Endodermal cell (in vitro differentiated cells): ENCODE data around the gene SLC4A7. TPM values are rescaled to one million over a fixed set of nuclear protein-coding genes. Genes with fewer than 3 reads are reported as not detected.

Experiments used
- DNase-seq: peaks from one replicate; pipeline ENCODE4 v3.0.0-alpha.2; 2017
- H3K27ac ChIP-seq: 2 replicates; pipeline ENCODE4 v1.5.1; 2013; ENCODE audit warnings: mild to moderate bottlenecking, low read depth, low read length, moderate library complexity
- H3K27me3 ChIP-seq: 2 replicates; pipeline ENCODE4 v1.6.1; 2013; ENCODE audit warnings: mild to moderate bottlenecking, low read length, moderate library complexity; ENCODE audit not compliant: insufficient read depth, control insufficient read depth, poor library complexity, severe bottlenecking
- H3K36me3 ChIP-seq: 2 replicates; pipeline ENCODE4 v1.7.0; 2013; ENCODE audit warnings: mild to moderate bottlenecking, low read length, moderate library complexity; ENCODE audit not compliant: control insufficient read depth, insufficient read depth
- H3K4me1 ChIP-seq: one replicate; pipeline ENCODE4 v1.7.0; 2013; ENCODE audit warnings: low read length; ENCODE audit not compliant: control insufficient read depth, insufficient read depth
- H3K4me3 ChIP-seq: 2 replicates; pipeline ENCODE4 v1.5.1; 2013; ENCODE audit warnings: mild to moderate bottlenecking, low read length, moderate library complexity
- H3K9ac ChIP-seq: 2 replicates; pipeline ENCODE4 v1.6.1; 2013; ENCODE audit warnings: mild to moderate bottlenecking, low read length, moderate library complexity; ENCODE audit not compliant: poor library complexity, severe bottlenecking; ENCODE audit errors: extremely low read depth
- H3K9me3 ChIP-seq: 2 replicates; pipeline ENCODE4 v1.6.1; 2013; ENCODE audit warnings: mild to moderate bottlenecking, low read length, moderate library complexity; ENCODE audit not compliant: control insufficient read depth
- H3K27ac Mint-ChIP-seq: 2 replicates; pipeline ENCODE4 v1.8.0; 2020; ENCODE audit warnings: mixed read lengths
- H3K27me3 Mint-ChIP-seq: 2 replicates; pipeline ENCODE4 v1.8.0; 2021; ENCODE audit warnings: mild to moderate bottlenecking, mixed read lengths; ENCODE audit not compliant: insufficient read depth
- H3K36me3 Mint-ChIP-seq: 2 replicates; pipeline ENCODE4 v1.8.0; 2020; ENCODE audit warnings: low read depth, mixed read lengths
- H3K4me1 Mint-ChIP-seq: 2 replicates; pipeline ENCODE4 v1.8.0; 2020; ENCODE audit warnings: mixed read lengths
- H3K4me3 Mint-ChIP-seq: 2 replicates; pipeline ENCODE4 v1.8.0; 2020; ENCODE audit warnings: mild to moderate bottlenecking, moderate library complexity, mixed read lengths
- H3K9me3 Mint-ChIP-seq: 2 replicates; pipeline ENCODE4 v1.8.0; 2020; ENCODE audit warnings: mild to moderate bottlenecking, mixed read lengths
- WGBS, 2 experiments: methylation state at CpG; one replicate each; pipeline versions ENCODE4 v1.1.5 to v1.1.7; 2013; ENCODE audit warnings: missing lambda C conversion rate in 2 of 2, mixed read lengths in 1 of 2; ENCODE audit not compliant: insufficient coverage in 1 of 2, insufficient read length in 1 of 2; 5-methylcytosine and 5-hydroxymethylcytosine counted together
- total RNA-seq, 2 donors: library from RNA; stranded (reverse); fragmentation: NEBNext Ultra II Directional in 1 of 2; extraction: Animal tissue kit (Norgen Biotek cat#: 25700) in 1 of 2; gene quantifications; 2 replicates in 1 of 2; 3 replicates in 1 of 2; pipeline ENCODE4 v1.2.1, GENCODE V29; 2021
- TF ChIP-seq, protein P1 (sequence below): fragments of 200-600 bp; sonication (generic); conservative IDR thresholded peaks from 2 replicates; pipeline ENCODE4 v1.5.0; 2021; ENCODE audit warnings: antibody characterized with exemption, mild to moderate bottlenecking

SLC4A7 gene
- total RNA-seq, 2 donors from 2014 or later, result 58.4 to 83.8 TPM

DNA sequence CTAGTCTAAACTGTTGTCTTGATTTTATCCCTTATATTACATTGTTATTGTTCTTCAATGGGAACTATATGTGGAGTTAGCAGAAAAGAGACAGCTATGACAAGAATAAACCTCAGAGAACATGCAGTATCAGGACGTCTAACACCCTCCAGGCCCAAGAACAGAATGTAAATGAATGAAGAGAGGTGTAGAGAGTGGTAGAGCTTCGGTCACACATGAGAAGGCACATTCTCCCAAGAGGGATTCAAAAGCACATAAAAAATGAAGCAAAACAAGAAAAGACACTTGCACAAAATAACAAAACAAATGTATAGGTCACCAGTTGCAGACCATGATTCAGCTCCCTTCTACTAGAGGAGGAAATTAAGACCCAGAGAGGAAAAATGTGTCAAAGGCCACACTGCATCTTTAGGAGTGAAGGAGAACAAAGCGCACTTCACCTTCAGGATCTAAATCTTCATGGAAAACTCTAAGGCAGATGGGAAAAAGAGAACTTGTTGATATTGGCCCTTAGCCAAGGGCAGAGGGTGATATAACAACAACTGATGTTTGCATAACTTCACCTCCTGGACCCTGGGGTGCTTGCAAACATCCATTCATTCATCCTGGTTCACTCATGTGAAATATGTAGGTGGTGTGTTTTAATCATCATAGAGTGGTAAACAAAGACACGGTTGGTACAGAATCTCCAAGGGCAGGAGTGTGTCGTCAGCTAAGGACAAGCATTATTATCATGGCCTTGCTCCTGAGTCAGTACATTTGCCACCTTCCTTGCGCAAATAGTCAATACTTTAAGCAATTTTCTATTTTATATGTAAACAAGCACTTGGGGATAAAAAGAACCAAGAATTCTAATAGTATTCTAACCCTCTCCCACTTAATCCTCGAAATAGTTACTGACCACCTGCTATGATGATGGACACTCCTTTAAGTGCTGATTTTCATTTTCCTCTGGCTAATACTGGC is 123.8 kb downstream of the SLC4A7 start:
- 92 to 96% methylated on average over 4 to 7 of the region's 7 CpGs for WGBS, 2 experiments
- peaks cover 2% of the 10 kb centered on the region for H3K9me3 Mint-ChIP-seq
- Histone ChIP-seq H3K4me3 (no peak overlapping the region), H3K9ac (no peak overlapping the region), H3K36me3 (no peaks in the 10 kb centered on the region), H3K27me3 (no peaks in the 10 kb centered on the region), H3K9me3 (no peaks in the 10 kb centered on the region), H3K27ac (no peak overlapping the region), H3K4me1 (no peaks in the 10 kb centered on the region)
- DNase-seq, result no peak
- no peaks in the 10 kb centered on the region for H3K36me3 Mint-ChIP-seq
- peaks cover 4% of the 10 kb centered on the region for H3K4me1 Mint-ChIP-seq
- H3K4me3 Mint-ChIP-seq, result no peak overlapping the region
- H3K27ac Mint-ChIP-seq, result no peak overlapping the region
- TF ChIP-seq, protein P1, sequence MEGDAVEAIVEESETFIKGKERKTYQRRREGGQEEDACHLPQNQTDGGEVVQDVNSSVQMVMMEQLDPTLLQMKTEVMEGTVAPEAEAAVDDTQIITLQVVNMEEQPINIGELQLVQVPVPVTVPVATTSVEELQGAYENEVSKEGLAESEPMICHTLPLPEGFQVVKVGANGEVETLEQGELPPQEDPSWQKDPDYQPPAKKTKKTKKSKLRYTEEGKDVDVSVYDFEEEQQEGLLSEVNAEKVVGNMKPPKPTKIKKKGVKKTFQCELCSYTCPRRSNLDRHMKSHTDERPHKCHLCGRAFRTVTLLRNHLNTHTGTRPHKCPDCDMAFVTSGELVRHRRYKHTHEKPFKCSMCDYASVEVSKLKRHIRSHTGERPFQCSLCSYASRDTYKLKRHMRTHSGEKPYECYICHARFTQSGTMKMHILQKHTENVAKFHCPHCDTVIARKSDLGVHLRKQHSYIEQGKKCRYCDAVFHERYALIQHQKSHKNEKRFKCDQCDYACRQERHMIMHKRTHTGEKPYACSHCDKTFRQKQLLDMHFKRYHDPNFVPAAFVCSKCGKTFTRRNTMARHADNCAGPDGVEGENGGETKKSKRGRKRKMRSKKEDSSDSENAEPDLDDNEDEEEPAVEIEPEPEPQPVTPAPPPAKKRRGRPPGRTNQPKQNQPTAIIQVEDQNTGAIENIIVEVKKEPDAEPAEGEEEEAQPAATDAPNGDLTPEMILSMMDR, result no peak
- H3K27me3 Mint-ChIP-seq, result no peaks in the 10 kb centered on the region

DNA sequence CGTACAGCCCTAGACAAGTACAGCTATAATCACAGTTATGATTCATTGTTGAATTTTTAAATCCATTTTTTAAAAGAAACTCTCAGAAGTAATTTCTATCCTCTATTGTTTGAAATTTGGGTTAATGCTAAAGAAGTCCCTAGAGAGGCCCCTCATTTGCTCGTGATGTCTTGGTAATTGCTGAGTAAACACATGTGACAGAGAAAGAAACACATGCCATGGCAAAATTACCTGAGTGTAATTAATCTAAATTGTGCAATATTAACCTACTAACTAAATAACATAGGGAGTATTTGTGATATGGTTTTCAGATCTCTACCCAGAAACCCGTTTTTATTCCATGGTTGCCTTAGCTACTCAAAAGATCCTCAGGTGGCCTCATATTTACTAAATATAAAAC is 125.8 kb downstream of the SLC4A7 start:
- peaks cover 22% of the 10 kb centered on the region for H3K4me1 Mint-ChIP-seq
- H3K4me1 ChIP-seq, result peaks cover 12% of the 10 kb centered on the region
- no peaks in the 10 kb centered on the region for H3K27me3 ChIP-seq
- H3K27ac ChIP-seq, result no peak overlapping the region
- H3K36me3 Mint-ChIP-seq, result no peaks in the 10 kb centered on the region
- H3K36me3 ChIP-seq, result no peaks in the 10 kb centered on the region
- no peak for DNase-seq
- peaks cover 2% of the 10 kb centered on the region for H3K9me3 Mint-ChIP-seq
- no peak overlapping the region for H3K27ac Mint-ChIP-seq
- TF ChIP-seq, protein P1, result no peak
- H3K4me3 Mint-ChIP-seq, result no peak overlapping the region
- 93% methylated on average over 3 of the region's 3 CpGs; no CpG with 5 or more reads in 1 of the 2 experiments for WGBS, 2 experiments
- H3K9me3 ChIP-seq, result no peaks in the 10 kb centered on the region
- no peak overlapping the region for H3K9ac ChIP-seq
- no peaks in the 10 kb centered on the region for H3K27me3 Mint-ChIP-seq
- H3K4me3 ChIP-seq, result no peak overlapping the region

DNA sequence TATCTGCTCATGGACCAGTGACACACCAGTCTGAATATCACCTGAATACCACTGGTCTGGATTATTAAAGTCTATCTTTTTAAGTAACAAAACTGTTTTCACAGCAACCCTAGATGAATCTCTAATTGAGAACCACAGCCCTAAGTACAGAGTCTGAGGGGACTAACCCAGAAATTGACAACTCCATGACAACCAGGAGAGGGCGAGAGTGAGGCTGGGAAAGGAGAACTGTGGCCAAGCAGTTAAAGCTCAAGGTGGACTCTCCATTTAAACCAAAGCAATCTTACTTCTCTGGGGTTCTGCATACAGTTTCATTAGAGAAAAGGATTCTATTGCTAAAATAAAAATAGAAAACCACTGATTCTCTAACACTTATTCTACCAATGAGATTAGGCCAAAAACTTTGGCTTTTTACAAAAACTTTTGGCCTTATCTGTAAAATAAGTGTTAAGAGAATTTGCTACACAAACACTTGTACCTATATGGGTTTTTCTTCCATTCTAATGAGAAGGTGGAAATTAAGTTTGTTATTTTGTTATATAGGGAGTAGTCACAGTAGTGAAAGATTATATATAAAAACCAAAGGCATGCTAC is 126.4 kb downstream of the SLC4A7 start:
- H3K36me3 ChIP-seq, result no peaks in the 10 kb centered on the region
- H3K4me1 Mint-ChIP-seq, result peaks cover 27% of the 10 kb centered on the region
- WGBS, 2 experiments, result 11% methylated on average over 1 of the region's 1 CpG; no CpG with 5 or more reads in 1 of the 2 experiments
- H3K27ac ChIP-seq, result no peak overlapping the region
- no peaks in the 10 kb centered on the region for H3K27me3 ChIP-seq
- H3K36me3 Mint-ChIP-seq, result no peaks in the 10 kb centered on the region
- no peak overlapping the region for H3K4me3 ChIP-seq
- DNase-seq, result peak; percentile 86
- no peak overlapping the region for H3K4me3 Mint-ChIP-seq
- TF ChIP-seq, protein P1, result peak; percentile 86
- no peak overlapping the region for H3K9ac ChIP-seq
- peaks cover 2% of the 10 kb centered on the region for H3K9me3 Mint-ChIP-seq
- H3K27me3 Mint-ChIP-seq, result no peaks in the 10 kb centered on the region
- H3K27ac Mint-ChIP-seq, result no peak overlapping the region
- peaks cover 15% of the 10 kb centered on the region for H3K4me1 ChIP-seq
- no peaks in the 10 kb centered on the region for H3K9me3 ChIP-seq
